Pons (tissue), 1 donor: ENCODE data around the gene C10orf71.

ENCODE experiments used
- DNase-seq: peaks from one replicate; pipeline ENCODE4 v3.0.0-alpha.2; 2016; ENCODE audit warnings: low spot score

Gene C10orf71

GRCh38 chr10:49295297-49295696 lies 3.7 kb upstream of the C10orf71 start:
- DNase-seq = no peak

GRCh38 chr10:49296382-49296781 lies 2.6 kb upstream of the C10orf71 start:
- DNase-seq = no peak

- no peak for DNase-seq
Observed at GRCh38 chr10:49296836-49297235, 2.1 kb upstream of the C10orf71 start.

- DNase-seq = no peak
Observed at GRCh38 chr10:49297818-49298670, 926 bp upstream of the C10orf71 start.

- DNase-seq = no peak
Observed at GRCh38 chr10:49298671-49298982, 343 bp upstream of the C10orf71 start.

GRCh38 chr10:49299816-49300139 lies 808 bp downstream of the C10orf71 start:
- no peak for DNase-seq

- DNase-seq = no peak
Observed at GRCh38 chr10:49300140-49300974, 1.4 kb downstream of the C10orf71 start.

GRCh38 chr10:49301302-49301701 lies 2.3 kb downstream of the C10orf71 start:
- no peak for DNase-seq

GRCh38 chr10:49302088-49302487 lies 3.1 kb downstream of the C10orf71 start:
- no peak for DNase-seq

GRCh38 chr10:49303711-49304110 lies 4.7 kb downstream of the C10orf71 start:
- no peak for DNase-seq

GRCh38 chr10:49304137-49304536 lies 5.2 kb downstream of the C10orf71 start:
- no peak for DNase-seq

- no peak for DNase-seq
Observed at GRCh38 chr10:49307921-49308320, 9.0 kb downstream of the C10orf71 start.

GRCh38 chr10:49308881-49309280 lies 9.9 kb downstream of the C10orf71 start:
- no peak for DNase-seq

GRCh38 chr10:49309691-49310411 lies 10.9 kb downstream of the C10orf71 start:
- DNase-seq = peak; percentile 63

GRCh38 chr10:49310460-49310859 lies 11.5 kb downstream of the C10orf71 start:
- DNase-seq = no peak

GRCh38 chr10:49310901-49311554 lies 12.1 kb downstream of the C10orf71 start:
- no peak for DNase-seq

- DNase-seq = no peak
Observed at GRCh38 chr10:49311555-49312236, 12.7 kb downstream of the C10orf71 start.

GRCh38 chr10:49312246-49312869 lies 13.4 kb downstream of the C10orf71 start:
- DNase-seq = no peak

- no peak for DNase-seq
Observed at GRCh38 chr10:49313501-49314070, 14.6 kb downstream of the C10orf71 start.

GRCh38 chr10:49314806-49315205 lies 15.8 kb downstream of the C10orf71 start:
- DNase-seq = no peak

GRCh38 chr10:49318028-49318427 lies 19.1 kb downstream of the C10orf71 start:
- DNase-seq = no peak
